ENCODE results near the gene RIPPLY1. TPM values are rescaled to one million over a fixed set of nuclear protein-coding genes. Genes with fewer than 3 reads are reported as not detected.
"Not testable (repeated sequence)": the region's sequence is repeated elsewhere in the genome, so short reads cannot be mapped to it uniquely, and the experiment has no call there.

The RIPPLY1 gene
- total RNA-seq, 4 donors from 2014 or later = not detected

DNA sequence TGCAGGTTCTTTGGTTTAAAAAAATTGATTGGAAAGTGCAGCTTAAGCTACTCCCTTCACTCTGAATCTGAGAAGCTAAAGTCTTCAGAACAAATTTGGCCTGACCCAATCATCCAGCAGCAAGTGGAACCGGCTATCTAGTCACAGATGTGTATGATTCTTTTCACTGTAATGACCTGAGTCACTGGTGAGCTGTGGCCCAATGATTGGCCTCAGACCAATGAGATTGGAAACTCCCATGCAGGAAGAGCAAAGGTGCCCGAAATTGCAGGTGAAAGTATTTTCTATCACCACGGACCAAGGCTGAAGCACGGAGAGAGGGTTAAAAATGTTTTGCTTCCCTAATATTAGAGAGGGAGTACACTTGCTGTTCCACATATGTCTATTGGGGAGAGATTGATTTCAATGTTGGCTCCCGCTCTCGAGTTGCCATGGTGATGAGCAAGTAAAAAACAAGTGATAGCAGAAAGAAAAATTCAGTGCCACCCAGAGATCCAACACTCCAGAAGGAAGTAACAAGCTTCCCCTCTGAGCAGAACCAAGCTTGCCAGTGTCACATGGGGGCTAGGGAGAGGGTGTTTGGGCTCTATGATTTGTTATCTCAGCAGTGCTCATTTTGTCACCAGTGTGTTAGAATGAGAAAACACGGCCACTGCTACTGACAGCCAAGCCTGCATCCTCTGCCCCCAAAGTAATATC, 11.2 kb downstream of the RIPPLY1 start:
- Histone ChIP-seq H3K4me1 (no peaks in the 10 kb centered on the region), H3K27me3 (peaks cover 0 to 7% (median 0%) of the 10 kb centered on the region in 3 donors), H3K36me3 (no peaks in the 10 kb centered on the region), H3K9me3 (no peaks in the 10 kb centered on the region), H3K4me3 (no peak overlapping the region), H3K27ac (no peak overlapping the region)
- DNase-seq = no peak
- TF ChIP-seq, protein P1, sequence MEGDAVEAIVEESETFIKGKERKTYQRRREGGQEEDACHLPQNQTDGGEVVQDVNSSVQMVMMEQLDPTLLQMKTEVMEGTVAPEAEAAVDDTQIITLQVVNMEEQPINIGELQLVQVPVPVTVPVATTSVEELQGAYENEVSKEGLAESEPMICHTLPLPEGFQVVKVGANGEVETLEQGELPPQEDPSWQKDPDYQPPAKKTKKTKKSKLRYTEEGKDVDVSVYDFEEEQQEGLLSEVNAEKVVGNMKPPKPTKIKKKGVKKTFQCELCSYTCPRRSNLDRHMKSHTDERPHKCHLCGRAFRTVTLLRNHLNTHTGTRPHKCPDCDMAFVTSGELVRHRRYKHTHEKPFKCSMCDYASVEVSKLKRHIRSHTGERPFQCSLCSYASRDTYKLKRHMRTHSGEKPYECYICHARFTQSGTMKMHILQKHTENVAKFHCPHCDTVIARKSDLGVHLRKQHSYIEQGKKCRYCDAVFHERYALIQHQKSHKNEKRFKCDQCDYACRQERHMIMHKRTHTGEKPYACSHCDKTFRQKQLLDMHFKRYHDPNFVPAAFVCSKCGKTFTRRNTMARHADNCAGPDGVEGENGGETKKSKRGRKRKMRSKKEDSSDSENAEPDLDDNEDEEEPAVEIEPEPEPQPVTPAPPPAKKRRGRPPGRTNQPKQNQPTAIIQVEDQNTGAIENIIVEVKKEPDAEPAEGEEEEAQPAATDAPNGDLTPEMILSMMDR (IDR thresholded peaks at IDR 0.05 in 4 of 5, conservative IDR thresholded peaks at IDR 0.05 in 1 of 5) = no peak
- no peak for TF ChIP-seq POLR2A (IDR thresholded peaks at IDR 0.05)
- in situ Hi-C loops (cut with MboI; ENCODE audit: low sequenced_read_pairs in 4 of 4) = loop anchor here in 1 of 4 donors (10.0 kb wide), 1 partner anchor 63 kb away; no protein-coding TSS in a partner anchor
- no peak for ATAC-seq
- intact Hi-C loops (cut with DNase I; ENCODE audit: low total_unique reads) = no loop called here

DNA sequence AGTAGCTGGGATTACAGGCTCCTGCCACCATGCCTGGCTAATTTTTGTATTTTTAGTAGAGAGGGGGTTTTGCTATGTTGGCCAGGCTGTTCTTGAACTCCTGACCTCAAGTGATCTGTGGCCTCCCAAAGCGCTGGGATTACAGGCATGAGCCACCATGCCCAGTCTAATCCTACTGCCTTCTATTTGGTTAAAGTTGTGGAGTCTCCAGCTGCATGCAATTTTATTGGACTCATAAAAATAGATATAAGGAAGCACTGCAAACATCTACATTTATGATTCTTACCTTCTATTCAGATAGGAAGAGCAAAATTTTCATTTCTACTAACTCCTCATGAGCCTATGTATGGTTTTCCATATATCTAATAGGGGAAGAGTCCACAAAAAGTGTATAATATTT, 13.7 kb downstream of the RIPPLY1 start:
- ATAC-seq = no peak
- peaks cover 0 to 7% (median 4%) of the 10 kb centered on the region in 3 donors for H3K27me3 ChIP-seq
- no peak overlapping the region for H3K27ac ChIP-seq
- H3K4me3 ChIP-seq = no peak overlapping the region
- no peak for TF ChIP-seq POLR2A (IDR thresholded peaks at IDR 0.05)
- TF ChIP-seq, protein P1 (IDR thresholded peaks at IDR 0.05 in 4 of 5, conservative IDR thresholded peaks at IDR 0.05 in 1 of 5) = no peak
- in situ Hi-C loops (cut with MboI; ENCODE audit: low sequenced_read_pairs in 4 of 4) = no loop called here
- no peaks in the 10 kb centered on the region for H3K36me3 ChIP-seq
- no peaks in the 10 kb centered on the region for H3K9me3 ChIP-seq
- intact Hi-C loops (cut with DNase I; ENCODE audit: low total_unique reads) = no loop called here
- H3K4me1 ChIP-seq = no peaks in the 10 kb centered on the region
- DNase-seq = no peak

DNA sequence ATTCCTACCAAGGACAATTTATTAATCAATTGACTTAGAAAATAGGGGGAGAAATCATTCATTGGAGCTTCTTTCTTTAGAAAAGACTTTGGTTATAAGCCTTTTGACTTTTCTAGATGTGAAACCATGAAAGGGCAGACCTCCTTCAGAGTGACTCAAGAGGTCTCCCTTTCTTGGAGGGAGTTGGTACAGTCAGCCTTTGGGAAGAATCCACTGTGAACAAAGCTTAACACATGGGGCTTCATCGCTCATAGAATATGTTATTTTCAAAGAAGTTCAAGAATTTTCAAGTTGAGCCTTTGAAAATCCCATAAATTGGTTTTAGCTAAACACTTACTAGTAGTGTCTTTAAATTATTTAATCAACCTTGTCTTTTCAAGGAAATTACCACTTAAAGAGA, 28.0 kb downstream of the RIPPLY1 start:
- ATAC-seq = no peak
- in situ Hi-C loops (cut with MboI; ENCODE audit: low sequenced_read_pairs in 4 of 4) (no loop called here), intact Hi-C loops (cut with DNase I; ENCODE audit: low total_unique reads) (no loop called here)

DNA sequence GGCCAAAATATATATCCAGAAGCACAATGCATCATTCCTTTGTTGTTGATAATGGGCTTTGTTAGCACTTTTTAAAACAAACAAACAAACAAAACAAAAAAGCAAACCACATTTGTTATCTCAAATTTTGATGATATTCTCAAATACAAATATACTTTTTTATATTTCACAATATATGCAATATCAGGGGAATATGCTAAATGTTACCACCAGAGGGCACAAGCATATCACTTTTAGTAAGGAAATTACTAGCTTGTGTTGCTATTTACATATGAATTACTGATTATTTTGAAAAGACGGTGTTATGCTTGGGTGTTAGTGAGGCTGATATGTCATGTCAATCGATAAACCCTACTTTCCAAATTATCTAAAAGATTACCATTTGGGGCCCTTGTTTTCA, 29.1 kb downstream of the RIPPLY1 start:
- Histone ChIP-seq H3K9me3 (no peaks in the 10 kb centered on the region), H3K4me3 (no peak overlapping the region), H3K27me3 (no peaks in the 10 kb centered on the region), H3K4me1 (no peaks in the 10 kb centered on the region), H3K27ac (no peak overlapping the region), H3K36me3 (no peaks in the 10 kb centered on the region)
- intact Hi-C loops (cut with DNase I; ENCODE audit: low total_unique reads) = no loop called here
- DNase-seq = no peak
- ATAC-seq = no peak
- no peak for TF ChIP-seq POLR2A (IDR thresholded peaks at IDR 0.05)
- TF ChIP-seq, protein P1 (IDR thresholded peaks at IDR 0.05 in 4 of 5, conservative IDR thresholded peaks at IDR 0.05 in 1 of 5) = peak in 2 of 5 experiments; percentile 44 to 60
- in situ Hi-C loops (cut with MboI; ENCODE audit: low sequenced_read_pairs in 4 of 4) = no loop called here

More for the DNA sequence above, 28.0 kb downstream of the RIPPLY1 start:
- TF ChIP-seq, protein P1 (IDR thresholded peaks at IDR 0.05 in 4 of 5, conservative IDR thresholded peaks at IDR 0.05 in 1 of 5) = no peak
- no peak for TF ChIP-seq POLR2A (IDR thresholded peaks at IDR 0.05)
- H3K36me3 ChIP-seq = no peaks in the 10 kb centered on the region
- peaks cover 0 to 5% (median 0%) of the 10 kb centered on the region in 3 donors for H3K27me3 ChIP-seq
- no peaks in the 10 kb centered on the region for H3K4me1 ChIP-seq
- no peak overlapping the region for H3K27ac ChIP-seq
- H3K4me3 ChIP-seq = no peak overlapping the region
- H3K9me3 ChIP-seq = no peaks in the 10 kb centered on the region
- no peak for DNase-seq

DNA sequence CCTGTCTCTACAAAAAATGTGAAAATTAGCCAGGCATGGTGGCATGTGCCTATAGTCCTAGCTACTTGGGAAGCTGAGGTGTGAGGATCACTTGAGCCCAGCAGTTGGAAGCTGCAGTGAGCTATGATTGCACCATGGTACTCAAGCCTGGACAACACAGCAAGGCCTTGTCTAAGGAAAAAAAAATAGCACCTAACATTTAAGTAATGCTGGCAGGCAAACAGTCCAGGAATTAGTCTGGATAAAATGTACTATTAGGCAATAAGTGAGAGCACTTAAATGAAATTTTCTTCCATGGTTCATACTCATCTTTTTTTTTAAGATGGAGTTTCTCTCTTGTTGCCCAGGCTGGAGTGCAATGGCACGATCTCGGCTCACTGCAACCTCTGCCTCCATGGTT, 30.3 kb downstream of the RIPPLY1 start:
- H3K27ac ChIP-seq; H3K27me3 ChIP-seq; H3K4me1 ChIP-seq; H3K9me3 ChIP-seq; ATAC-seq; H3K4me3 ChIP-seq; DNase-seq; H3K36me3 ChIP-seq; intact Hi-C loops (cut with DNase I; ENCODE audit: low total_unique reads); in situ Hi-C loops (cut with MboI; ENCODE audit: low sequenced_read_pairs in 4 of 4): not testable (repeated sequence)

Data from gastrocnemius medialis (tissue), 4 donors.